ENCODE data around the gene PSIP1.
"Not testable (repeated sequence)": the region's sequence is repeated elsewhere in the genome, so short reads cannot be mapped to it uniquely, and the experiment has no call there.

The PSIP1 gene

GRCh38 chr9:15453956-15454355, 56.8 kb downstream of the PSIP1 start:
- ChIA-PET POLR2A (interaction anchor here (0.5 to 0.6 kb wide), 2 partner anchors 56 to 61 kb away, joined by 3 read pairs; no protein-coding TSS in a partner anchor), CTCF (interaction anchor here (0.6 kb wide), 1 partner anchor 49 kb away, joined by 3 read pairs; no protein-coding TSS in a partner anchor)

GRCh38 chr9:15444141-15444540, 66.6 kb downstream of the PSIP1 start:
- no peaks in the 10 kb centered on the region for H3K9me3 ChIP-seq (ENCODE audit: control insufficient read depth, insufficient read depth, low read depth, low read length)
- H3K27ac ChIP-seq (ENCODE audit: extremely low read depth, low read depth, low read length) = no peak overlapping the region
- no peak overlapping the region for H3K4me3 ChIP-seq (ENCODE audit: low read depth, low read length)
- CTCF ChIA-PET = interaction anchor here (0.6 kb wide), 1 partner anchor 61 kb away, joined by 3 read pairs; no protein-coding TSS in a partner anchor
- peaks cover 18 to 74% of the 10 kb centered on the region in 2 experiments for H3K36me3 ChIP-seq (ENCODE audit: control insufficient read depth in 2 of 2, insufficient read depth in 1 of 2, low read length in 2 of 2)
- no peaks in the 10 kb centered on the region for H3K4me1 ChIP-seq (ENCODE audit: control insufficient read depth, insufficient read depth, low read length)
- TF ChIP-seq ZBTB7A (tag by site-specific recombination; IDR thresholded peaks at IDR 0.05; ENCODE audit: low read depth) (no peak), SCRT2 (tag by site-specific recombination; IDR thresholded peaks at IDR 0.05) (no peak), ZNF48 (tag by site-specific recombination; IDR thresholded peaks at IDR 0.05) (no peak), ZSCAN16 (tag by site-specific recombination; IDR thresholded peaks at IDR 0.05) (no peak), ZNF830 (tag by site-specific recombination; IDR thresholded peaks at IDR 0.05; ENCODE audit: low read depth) (no peak), ZNF223 (tag by site-specific recombination; IDR thresholded peaks at IDR 0.05) (no peak), PBX3 (CRISPR knock-in tag; IDR thresholded peaks at IDR 0.05) (no peak), MEIS1 (CRISPR knock-in tag; IDR thresholded peaks at IDR 0.05; ENCODE audit: borderline replicate concordance) (no peak), ZBTB10 (tag by site-specific recombination; IDR thresholded peaks at IDR 0.05) (no peak), ZNF785 (tag by site-specific recombination; IDR thresholded peaks at IDR 0.05) (no peak), SETDB1 (IDR thresholded peaks at IDR 0.05; ENCODE audit: insufficient read length, low read length) (no peak), ZNF560 (tag by site-specific recombination; IDR thresholded peaks at IDR 0.05; ENCODE audit: borderline replicate concordance) (no peak), GLI2 (tag by site-specific recombination; IDR thresholded peaks at IDR 0.05; ENCODE audit: borderline replicate concordance, low read depth) (no peak), ZNF449 (tag by site-specific recombination; IDR thresholded peaks at IDR 0.05) (no peak), ZIC2 (tag by site-specific recombination; IDR thresholded peaks at IDR 0.05) (no peak)
- POLR2A ChIA-PET = no interaction called here

More at GRCh38 chr9:15453956-15454355, 56.8 kb downstream of the PSIP1 start:
- Histone ChIP-seq H3K9me3 (ENCODE audit: control insufficient read depth, insufficient read depth, low read depth, low read length) (no peaks in the 10 kb centered on the region), H3K36me3 (ENCODE audit: control insufficient read depth in 2 of 2, insufficient read depth in 1 of 2, low read length in 2 of 2) (peaks cover 36 to 76% of the 10 kb centered on the region in 2 experiments), H3K27ac (ENCODE audit: extremely low read depth, low read depth, low read length) (no peak overlapping the region), H3K4me3 (ENCODE audit: low read depth, low read length) (no peak overlapping the region), H3K4me1 (ENCODE audit: control insufficient read depth, insufficient read depth, low read length) (no peaks in the 10 kb centered on the region)
- no peak for TF ChIP-seq ZFP69B (tag by site-specific recombination; IDR thresholded peaks at IDR 0.05)
- no peak for TF ChIP-seq SP3 (tag by site-specific recombination; IDR thresholded peaks at IDR 0.05)
- no peak for TF ChIP-seq FEZF1 (tag by site-specific recombination; IDR thresholded peaks at IDR 0.05)
- no peak for TF ChIP-seq ZNF280D (tag by site-specific recombination; IDR thresholded peaks at IDR 0.05)
- no peak for TF ChIP-seq ZNF473 (tag by site-specific recombination; IDR thresholded peaks at IDR 0.05)
- TF ChIP-seq HOXC10 (CRISPR knock-in tag; IDR thresholded peaks at IDR 0.05) = no peak

GRCh38 chr9:15442264-15442663, 68.5 kb downstream of the PSIP1 start:
- POLR2A ChIA-PET; H3K4me3 ChIP-seq (ENCODE audit: low read depth, low read length); H3K9me3 ChIP-seq (ENCODE audit: control insufficient read depth, insufficient read depth, low read depth, low read length); H3K4me1 ChIP-seq (ENCODE audit: control insufficient read depth, insufficient read depth, low read length); CTCF ChIA-PET; H3K27ac ChIP-seq (ENCODE audit: extremely low read depth, low read depth, low read length): not testable (repeated sequence)
- H3K36me3 ChIP-seq (ENCODE audit: control insufficient read depth in 2 of 2, insufficient read depth in 1 of 2, low read length in 2 of 2) = peaks cover 21 to 61% of the 10 kb centered on the region in 2 experiments

- POLR2A ChIA-PET, CTCF ChIA-PET: not testable (repeated sequence)
- peaks cover 25 to 60% of the 10 kb centered on the region in 2 experiments for H3K36me3 ChIP-seq (ENCODE audit: control insufficient read depth in 2 of 2, insufficient read depth in 1 of 2, low read length in 2 of 2)
These were observed 68.9 kb downstream of the PSIP1 start for GRCh38 chr9:15441841-15442240.

More at GRCh38 chr9:15441841-15442240, 68.9 kb downstream of the PSIP1 start:
- H3K27ac ChIP-seq (ENCODE audit: extremely low read depth, low read depth, low read length); H3K4me3 ChIP-seq (ENCODE audit: low read depth, low read length); H3K9me3 ChIP-seq (ENCODE audit: control insufficient read depth, insufficient read depth, low read depth, low read length); H3K4me1 ChIP-seq (ENCODE audit: control insufficient read depth, insufficient read depth, low read length): not testable (repeated sequence)
